HepG2 (cell line): ENCODE data around the gene ZNF831. TPM values are rescaled to one million over a fixed set of nuclear protein-coding genes. Genes with fewer than 3 reads are reported as not detected.

Source experiments
- KAT2B ChIP-seq: fragments of 150-350 bp; IDR thresholded peaks from 2 replicates; pipeline ENCODE4 v1.6.1; 2014; ENCODE audit warnings: low read depth, low read length, borderline replicate concordance
- KLF13 ChIP-seq: sonication (generic); formaldehyde crosslinking; IDR thresholded peaks from 2 replicates; pipeline ENCODE4 v1.4.0; 2020; ENCODE audit warnings: mild to moderate bottlenecking, missing genetic modification reagents
- MAZ ChIP-seq, 2 experiments: sonication (generic) in 1 of 2; formaldehyde crosslinking in 1 of 2; IDR thresholded peaks; 2 replicates each; pipeline versions ENCODE4 v1.5.0 to v1.6.1; 2012 to 2020; ENCODE audit warnings: low read depth in 2 of 2, mild to moderate bottlenecking in 2 of 2, borderline replicate concordance in 1 of 2, improper control_type of control experiment in 1 of 2, low read length in 1 of 2, missing genetic modification reagents in 1 of 2, moderate library complexity in 1 of 2
- MYNN ChIP-seq: sonication (generic); formaldehyde crosslinking; IDR thresholded peaks from 2 replicates; pipeline ENCODE4 v1.4.0; 2020; ENCODE audit warnings: mild to moderate bottlenecking, low read depth, missing genetic modification reagents
- NR2F1 ChIP-seq, 2 experiments: fragments of 450-650 bp in 1 of 2; formaldehyde crosslinking in 1 of 2; IDR thresholded peaks; 2 replicates each; pipeline versions ENCODE4 v1.5.0 to v1.6.1; 2016 to 2020; ENCODE audit warnings: mild to moderate bottlenecking in 1 of 2, missing compliant biosample characterization in 1 of 2, missing genetic modification reagents in 1 of 2, moderate library complexity in 1 of 2
- PAF1 ChIP-seq: IDR thresholded peaks from 2 replicates; pipeline ENCODE4 v1.6.1; 2016; ENCODE audit warnings: missing genetic modification reagents, missing compliant biosample characterization
- SNAPC2 ChIP-seq: sonication (generic); formaldehyde crosslinking; IDR thresholded peaks from 2 replicates; pipeline ENCODE4 v1.8.1; 2022; ENCODE audit warnings: mild to moderate bottlenecking, missing genetic modification reagents
- TARDBP ChIP-seq: sonication (generic); formaldehyde crosslinking; IDR thresholded peaks from 2 replicates; pipeline ENCODE4 v1.8.0; 2022; ENCODE audit warnings: mild to moderate bottlenecking, missing genetic modification reagents
- ZKSCAN5 ChIP-seq: sonication (generic); formaldehyde crosslinking; IDR thresholded peaks from 2 replicates; pipeline ENCODE4 v1.5.1; 2020; ENCODE audit warnings: mild to moderate bottlenecking, missing genetic modification reagents
- ZNF232 ChIP-seq: sonication (generic); formaldehyde crosslinking; IDR thresholded peaks from 2 replicates; pipeline ENCODE4 v1.4.0; 2020; ENCODE audit warnings: missing genetic modification reagents, borderline replicate concordance
- ZNF333 ChIP-seq: sonication (generic); formaldehyde crosslinking; IDR thresholded peaks from 2 replicates; pipeline ENCODE4 v1.4.0; 2020; ENCODE audit warnings: mild to moderate bottlenecking, missing genetic modification reagents, borderline replicate concordance
- ZNF460 ChIP-seq: sonication (generic); formaldehyde crosslinking; IDR thresholded peaks from 2 replicates; pipeline ENCODE4 v1.5.1; 2020; ENCODE audit warnings: missing genetic modification reagents, mild to moderate bottlenecking, borderline replicate concordance
- ZNF501 ChIP-seq: sonication (generic); formaldehyde crosslinking; IDR thresholded peaks from 2 replicates; pipeline ENCODE4 v1.5.1; 2020; ENCODE audit warnings: mild to moderate bottlenecking, moderate library complexity, missing genetic modification reagents
- ZNF567 ChIP-seq: sonication (generic); formaldehyde crosslinking; IDR thresholded peaks from 2 replicates; pipeline ENCODE4 v1.8.1; 2023; ENCODE audit warnings: mild to moderate bottlenecking, missing genetic modification reagents, borderline replicate concordance
- ZSCAN9 ChIP-seq: IDR thresholded peaks from 2 replicates; pipeline ENCODE4 v1.6.1; 2016; ENCODE audit warnings: borderline replicate concordance
- polyA plus RNA-seq, 8 experiments: library from polyadenylated mRNA; depleted of rRNA in 3 of 8; stranded (reverse) in 7 of 8; unstranded in 1 of 8; fragments of >200 nt; fragmentation: Illumina TruSeq in 4 of 8; extraction: Trizol in 4 of 8; gene quantifications; 2 replicates each; pipeline versions ENCODE4 v1.2.1 to v1.2.3, GENCODE V29; 2011 to 2016; ENCODE audit warnings: low read depth in 4 of 8, missing spikeins in 1 of 8, mixed read lengths in 1 of 8; ENCODE audit not compliant: insufficient read depth in 1 of 8
- total RNA-seq, 5 experiments: library from RNA; depleted of rRNA; stranded (reverse); fragments of >200 nt; fragmentation: Illumina TruSeq; extraction: Trizol; gene quantifications; 2 replicates each; pipeline ENCODE4 v1.2.3, GENCODE V29; 2016; ENCODE audit warnings: low read depth in 1 of 5
- TF ChIP-seq, protein P1 (sequence below): sonication (generic); formaldehyde crosslinking; IDR thresholded peaks from 2 replicates; pipeline ENCODE4 v1.4.0; 2020; ENCODE audit warnings: missing genetic modification reagents
- TF ChIP-seq, protein P2 (sequence below): sonication (generic); formaldehyde crosslinking; IDR thresholded peaks from 2 replicates; pipeline ENCODE4 v1.4.0; 2020; ENCODE audit warnings: missing genetic modification reagents
- TF ChIP-seq, protein P3 (sequence below): sonication (generic); formaldehyde crosslinking; IDR thresholded peaks from 2 replicates; pipeline ENCODE4 v1.4.0; 2020; ENCODE audit warnings: missing genetic modification reagents
- TF ChIP-seq, protein P4 (sequence below): sonication (generic); formaldehyde crosslinking; IDR thresholded peaks from 2 replicates; pipeline ENCODE4 v1.5.0; 2020; ENCODE audit warnings: missing genetic modification reagents
- TF ChIP-seq, protein P5 (sequence below): sonication (generic); formaldehyde crosslinking; IDR thresholded peaks from 2 replicates; pipeline ENCODE4 v1.4.0; 2020; ENCODE audit warnings: missing genetic modification reagents, borderline replicate concordance

The ZNF831 gene
- total and polyA plus RNA-seq, 2 of the 13 experiments (the other 11 are each of a cell fraction or from before 2014, with no cell fraction given) = not detected

DNA sequence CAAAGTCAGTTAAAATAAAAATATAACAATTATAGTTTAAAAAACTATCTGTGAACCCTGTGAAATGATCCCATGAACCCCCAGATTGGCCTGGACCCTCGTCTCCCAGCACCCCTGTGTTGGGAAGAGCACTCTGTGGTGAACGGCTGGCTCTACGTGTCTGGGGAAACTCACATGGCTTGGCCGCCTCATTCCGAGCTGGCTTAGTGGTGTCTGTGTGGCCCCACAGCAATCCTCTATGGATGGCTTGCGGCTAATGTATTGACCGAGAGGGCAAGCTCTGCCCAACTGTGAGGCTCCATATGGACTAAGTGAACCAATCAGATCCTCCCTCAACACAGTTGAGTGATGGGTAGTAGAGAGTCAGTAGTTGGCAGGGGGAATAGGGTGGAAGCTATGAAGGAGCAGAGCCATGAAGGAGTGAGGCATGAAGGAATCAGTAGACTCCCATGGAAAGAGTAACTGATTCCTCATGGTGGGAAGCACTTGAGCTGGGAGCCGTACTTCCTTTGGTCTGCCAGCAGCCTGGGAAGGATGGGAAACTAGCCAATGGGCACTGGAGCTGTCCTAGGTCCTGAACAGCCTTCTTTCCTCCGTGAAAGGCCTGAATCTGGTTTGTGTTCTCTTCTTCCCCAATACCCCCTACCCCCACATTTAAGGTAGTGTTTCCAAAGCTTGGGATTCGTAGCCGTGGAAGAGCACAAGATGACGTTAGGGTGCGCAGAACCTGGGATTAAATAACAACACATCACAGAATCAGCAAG, 21.6 kb upstream of the ZNF831 start (continued):
- TF ChIP-seq, protein P1, sequence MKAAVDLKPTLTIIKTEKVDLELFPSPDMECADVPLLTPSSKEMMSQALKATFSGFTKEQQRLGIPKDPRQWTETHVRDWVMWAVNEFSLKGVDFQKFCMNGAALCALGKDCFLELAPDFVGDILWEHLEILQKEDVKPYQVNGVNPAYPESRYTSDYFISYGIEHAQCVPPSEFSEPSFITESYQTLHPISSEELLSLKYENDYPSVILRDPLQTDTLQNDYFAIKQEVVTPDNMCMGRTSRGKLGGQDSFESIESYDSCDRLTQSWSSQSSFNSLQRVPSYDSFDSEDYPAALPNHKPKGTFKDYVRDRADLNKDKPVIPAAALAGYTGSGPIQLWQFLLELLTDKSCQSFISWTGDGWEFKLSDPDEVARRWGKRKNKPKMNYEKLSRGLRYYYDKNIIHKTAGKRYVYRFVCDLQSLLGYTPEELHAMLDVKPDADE = no peak
- TF ChIP-seq ZNF232 (CRISPR knock-in tag) (peak; percentile 88; the same call in 1 of the 2 replicates), MYNN (CRISPR knock-in tag) (no peak), ZNF501 (CRISPR knock-in tag) (no peak), ZNF567 (CRISPR knock-in tag) (no peak), ZSCAN9 (CRISPR knock-in tag) (peak; percentile 79; the same call in 1 of the 2 replicates), ZNF460 (CRISPR knock-in tag) (no peak), KLF13 (CRISPR knock-in tag) (no peak), ZNF333 (CRISPR knock-in tag) (no peak), TARDBP (CRISPR knock-in tag) (no peak), NR2F1 (CRISPR knock-in tag; IDR thresholded peaks at IDR 0.05) (no peak), MAZ (IDR thresholded peaks at IDR 0.05; ENCODE audit: borderline replicate concordance, low read depth, low read length) (no peak), MAZ (CRISPR knock-in tag; IDR thresholded peaks at IDR 0.05; ENCODE audit: low read depth) (no peak), SNAPC2 (0 out of 2 replicates have a peak, but pooled peaks have one; percentile 51), PAF1 (CRISPR knock-in tag) (no peak), KAT2B (no peak), ZKSCAN5 (CRISPR knock-in tag) (no peak)
- TF ChIP-seq, protein P2, sequence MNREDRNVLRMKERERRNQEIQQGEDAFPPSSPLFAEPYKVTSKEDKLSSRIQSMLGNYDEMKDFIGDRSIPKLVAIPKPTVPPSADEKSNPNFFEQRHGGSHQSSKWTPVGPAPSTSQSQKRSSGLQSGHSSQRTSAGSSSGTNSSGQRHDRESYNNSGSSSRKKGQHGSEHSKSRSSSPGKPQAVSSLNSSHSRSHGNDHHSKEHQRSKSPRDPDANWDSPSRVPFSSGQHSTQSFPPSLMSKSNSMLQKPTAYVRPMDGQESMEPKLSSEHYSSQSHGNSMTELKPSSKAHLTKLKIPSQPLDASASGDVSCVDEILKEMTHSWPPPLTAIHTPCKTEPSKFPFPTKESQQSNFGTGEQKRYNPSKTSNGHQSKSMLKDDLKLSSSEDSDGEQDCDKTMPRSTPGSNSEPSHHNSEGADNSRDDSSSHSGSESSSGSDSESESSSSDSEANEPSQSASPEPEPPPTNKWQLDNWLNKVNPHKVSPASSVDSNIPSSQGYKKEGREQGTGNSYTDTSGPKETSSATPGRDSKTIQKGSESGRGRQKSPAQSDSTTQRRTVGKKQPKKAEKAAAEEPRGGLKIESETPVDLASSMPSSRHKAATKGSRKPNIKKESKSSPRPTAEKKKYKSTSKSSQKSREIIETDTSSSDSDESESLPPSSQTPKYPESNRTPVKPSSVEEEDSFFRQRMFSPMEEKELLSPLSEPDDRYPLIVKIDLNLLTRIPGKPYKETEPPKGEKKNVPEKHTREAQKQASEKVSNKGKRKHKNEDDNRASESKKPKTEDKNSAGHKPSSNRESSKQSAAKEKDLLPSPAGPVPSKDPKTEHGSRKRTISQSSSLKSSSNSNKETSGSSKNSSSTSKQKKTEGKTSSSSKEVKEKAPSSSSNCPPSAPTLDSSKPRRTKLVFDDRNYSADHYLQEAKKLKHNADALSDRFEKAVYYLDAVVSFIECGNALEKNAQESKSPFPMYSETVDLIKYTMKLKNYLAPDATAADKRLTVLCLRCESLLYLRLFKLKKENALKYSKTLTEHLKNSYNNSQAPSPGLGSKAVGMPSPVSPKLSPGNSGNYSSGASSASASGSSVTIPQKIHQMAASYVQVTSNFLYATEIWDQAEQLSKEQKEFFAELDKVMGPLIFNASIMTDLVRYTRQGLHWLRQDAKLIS (CRISPR knock-in tag) = no peak
- TF ChIP-seq, protein P3, sequence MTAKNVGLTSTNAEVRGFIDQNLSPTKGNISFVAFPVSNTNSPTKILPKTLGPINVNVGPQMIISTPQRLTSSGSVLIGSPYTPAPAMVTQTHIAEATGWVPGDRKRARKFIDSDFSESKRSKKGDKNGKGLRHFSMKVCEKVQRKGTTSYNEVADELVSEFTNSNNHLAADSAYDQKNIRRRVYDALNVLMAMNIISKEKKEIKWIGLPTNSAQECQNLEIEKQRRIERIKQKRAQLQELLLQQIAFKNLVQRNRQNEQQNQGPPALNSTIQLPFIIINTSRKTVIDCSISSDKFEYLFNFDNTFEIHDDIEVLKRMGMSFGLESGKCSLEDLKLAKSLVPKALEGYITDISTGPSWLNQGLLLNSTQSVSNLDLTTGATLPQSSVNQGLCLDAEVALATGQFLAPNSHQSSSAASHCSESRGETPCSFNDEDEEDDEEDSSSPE (CRISPR knock-in tag) = no peak
- TF ChIP-seq, protein P4, sequence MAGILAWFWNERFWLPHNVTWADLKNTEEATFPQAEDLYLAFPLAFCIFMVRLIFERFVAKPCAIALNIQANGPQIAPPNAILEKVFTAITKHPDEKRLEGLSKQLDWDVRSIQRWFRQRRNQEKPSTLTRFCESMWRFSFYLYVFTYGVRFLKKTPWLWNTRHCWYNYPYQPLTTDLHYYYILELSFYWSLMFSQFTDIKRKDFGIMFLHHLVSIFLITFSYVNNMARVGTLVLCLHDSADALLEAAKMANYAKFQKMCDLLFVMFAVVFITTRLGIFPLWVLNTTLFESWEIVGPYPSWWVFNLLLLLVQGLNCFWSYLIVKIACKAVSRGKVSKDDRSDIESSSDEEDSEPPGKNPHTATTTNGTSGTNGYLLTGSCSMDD = no peak
- TF ChIP-seq, protein P5, sequence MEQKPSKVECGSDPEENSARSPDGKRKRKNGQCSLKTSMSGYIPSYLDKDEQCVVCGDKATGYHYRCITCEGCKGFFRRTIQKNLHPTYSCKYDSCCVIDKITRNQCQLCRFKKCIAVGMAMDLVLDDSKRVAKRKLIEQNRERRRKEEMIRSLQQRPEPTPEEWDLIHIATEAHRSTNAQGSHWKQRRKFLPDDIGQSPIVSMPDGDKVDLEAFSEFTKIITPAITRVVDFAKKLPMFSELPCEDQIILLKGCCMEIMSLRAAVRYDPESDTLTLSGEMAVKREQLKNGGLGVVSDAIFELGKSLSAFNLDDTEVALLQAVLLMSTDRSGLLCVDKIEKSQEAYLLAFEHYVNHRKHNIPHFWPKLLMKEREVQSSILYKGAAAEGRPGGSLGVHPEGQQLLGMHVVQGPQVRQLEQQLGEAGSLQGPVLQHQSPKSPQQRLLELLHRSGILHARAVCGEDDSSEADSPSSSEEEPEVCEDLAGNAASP (CRISPR knock-in tag) = no peak
